GM12891 (cell line): ENCODE results near the gene TM9SF2.

Source experiments
- DNase-seq: peaks from one replicate; pipeline ENCODE4 v3.0.0; 2011; ENCODE audit warnings: low spot score; ENCODE audit not compliant: insufficient read length
- FAIRE-seq: peaks from 2 replicates; lab custom pipeline; 2011; peaks lifted over from hg19 to GRCh38; lab: Jason Lieb, UNC
- PAX5 ChIP-seq: IDR thresholded peaks from 2 replicates; pipeline ENCODE4 v1.6.1; 2011; ENCODE audit warnings: low read length, moderate library complexity, mild to moderate bottlenecking; ENCODE audit not compliant: insufficient read depth, severe bottlenecking
- POLR2A ChIP-seq: IDR thresholded peaks from 2 replicates; pipeline ENCODE4 v1.6.1; 2011; ENCODE audit warnings: low read depth, low read length, control low read depth
- POLR2AphosphoS5 ChIP-seq: IDR thresholded peaks from 2 replicates; pipeline ENCODE4 v1.6.1; 2011; ENCODE audit warnings: low read depth, low read length, control low read depth
- POU2F2 ChIP-seq: IDR thresholded peaks from 2 replicates; pipeline ENCODE4 v1.6.1; 2011; ENCODE audit warnings: low read depth, mild to moderate bottlenecking, control low read depth, low read length, moderate library complexity
- SPI1 ChIP-seq: IDR thresholded peaks from 2 replicates; pipeline ENCODE4 v1.6.1; 2011; ENCODE audit warnings: low read depth, low read length, control low read depth
- TAF1 ChIP-seq: IDR thresholded peaks from 2 replicates; pipeline ENCODE4 v1.6.1; 2011; ENCODE audit warnings: low read depth, low read length, control low read depth

The TM9SF2 gene

DNA sequence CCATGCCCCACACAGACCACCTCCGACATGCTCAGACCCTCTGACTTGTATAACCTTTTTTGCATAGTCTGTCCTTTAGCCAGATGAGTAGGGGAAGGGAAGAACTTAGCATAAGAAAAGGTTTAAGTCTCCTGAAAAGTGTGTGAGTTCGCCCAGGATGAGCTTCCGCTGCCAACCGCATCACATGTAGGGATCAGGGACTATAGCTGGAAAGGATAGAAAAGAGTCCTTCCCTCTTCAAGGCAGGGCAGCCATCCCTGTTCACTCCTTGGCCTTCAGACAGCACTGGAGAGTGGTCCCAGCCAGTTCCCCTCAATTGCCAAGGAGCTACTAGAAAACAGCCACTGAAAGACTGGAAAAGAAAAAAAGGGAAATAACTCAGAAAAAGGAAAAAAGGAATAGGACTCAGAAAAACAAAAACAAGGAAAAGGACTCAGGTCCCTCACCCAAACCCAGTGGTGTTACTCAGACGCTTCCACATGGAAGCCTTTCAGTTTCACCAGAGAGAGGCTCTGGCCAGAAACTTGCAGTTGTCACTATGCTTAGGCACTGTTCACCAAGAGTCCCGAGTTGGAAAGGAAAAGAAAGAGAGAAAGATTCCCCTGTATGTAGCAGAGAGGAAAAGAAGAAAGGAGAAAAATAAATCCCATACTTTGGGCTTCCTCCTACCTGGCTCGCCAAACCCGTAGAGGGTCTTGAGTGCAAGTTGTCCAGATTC, 5.6 kb upstream of the TM9SF2 start:
- no peak for FAIRE-seq

DNA sequence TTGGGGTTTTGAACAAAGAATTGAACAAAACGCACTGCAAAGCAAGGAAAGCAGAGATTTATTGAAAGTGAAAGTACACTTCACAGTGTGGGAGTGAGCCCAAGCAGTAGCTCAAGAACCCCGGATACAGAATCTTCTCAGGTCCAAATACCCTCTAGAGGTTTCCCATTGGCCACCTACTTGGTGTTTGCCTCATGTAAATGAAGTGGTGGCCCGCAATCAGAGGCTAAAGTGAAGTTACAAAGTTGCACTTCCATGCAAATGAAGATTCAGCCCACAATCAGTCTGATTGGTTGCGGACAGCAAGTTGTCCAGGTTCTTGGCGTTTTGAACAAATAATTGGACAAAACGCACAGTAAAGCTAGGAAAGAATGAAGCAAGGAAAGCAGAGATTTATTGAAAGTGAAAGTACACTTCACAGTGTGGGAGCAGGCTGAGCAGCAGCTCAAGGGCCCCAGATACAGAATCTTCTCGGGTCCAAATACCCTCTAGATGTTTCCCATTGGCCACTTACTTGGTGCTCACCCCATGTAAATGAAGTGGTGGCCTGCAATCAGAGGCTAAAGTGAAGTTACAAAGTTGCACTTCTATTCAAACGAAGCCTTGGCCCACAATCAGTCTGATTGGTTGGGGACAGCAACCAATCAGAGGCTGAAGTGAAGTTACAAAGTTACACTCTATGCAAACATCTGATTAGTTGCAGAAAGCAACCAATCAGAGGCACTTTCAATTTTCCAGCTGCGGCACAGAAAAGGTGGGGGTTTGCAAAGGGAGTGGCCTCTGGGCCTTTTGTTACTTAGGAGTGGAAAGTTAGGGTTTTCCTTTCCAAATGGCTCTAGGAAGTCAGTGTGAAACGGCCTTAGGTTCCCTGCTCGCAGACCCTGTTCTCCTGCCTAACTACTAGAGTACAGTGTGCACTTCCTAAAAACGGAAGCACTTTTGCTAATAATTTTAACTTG, 4.8 kb upstream of the TM9SF2 start:
- peak; percentile 95 for FAIRE-seq
- DNase-seq: no peak

More for the DNA sequence above, 5.6 kb upstream of the TM9SF2 start:
- TF ChIP-seq TAF1 (no peak), PAX5 (no peak), POLR2A (no peak), POLR2AphosphoS5 (no peak), SPI1 (no peak), POU2F2 (no peak)
- DNase-seq: no peak

GRCh38 chr13:99498171-99499161, 2.8 kb upstream of the TM9SF2 start:
- peak; percentile 98 for FAIRE-seq
- TF ChIP-seq PAX5 (no peak), POLR2A (peak; percentile 44; the same call in 1 of the 2 replicates), POLR2AphosphoS5 (no peak; the same call in 1 of the 2 replicates), POU2F2 (no peak), TAF1 (peak; percentile 21), SPI1 (no peak)

More for the DNA sequence above, 4.8 kb upstream of the TM9SF2 start:
- TF ChIP-seq POU2F2 (peak; percentile 91; the same call in 1 of the 2 replicates), SPI1 (peak; percentile 32; the same call in 1 of the 2 replicates), TAF1 (peak; percentile 52; the same call in 1 of the 2 replicates), POLR2A (no peak)

DNA sequence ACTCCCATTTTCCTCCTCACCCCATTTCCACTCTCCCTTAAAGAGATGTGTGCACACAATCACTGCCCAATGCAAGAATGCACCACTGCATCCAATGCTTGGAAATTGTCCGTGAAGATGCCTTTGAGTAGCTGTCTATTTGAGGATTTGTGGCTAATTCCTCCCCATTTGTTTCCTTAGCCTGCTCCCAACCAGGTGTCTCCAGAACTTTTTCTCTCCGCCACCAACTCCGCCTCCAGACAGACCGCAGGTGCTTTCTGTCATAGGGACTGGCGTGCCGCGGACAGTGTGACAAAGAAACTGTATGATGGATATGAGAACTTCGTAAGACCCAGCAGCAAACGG, 461 bp upstream of the TM9SF2 start:
- no peak for DNase-seq
- TF ChIP-seq POLR2AphosphoS5: no peak
- TF ChIP-seq TAF1: no peak
- TF ChIP-seq POLR2A: no peak
- no peak for TF ChIP-seq SPI1
- no peak for TF ChIP-seq PAX5
- no peak for TF ChIP-seq POU2F2
- FAIRE-seq: no peak

More at GRCh38 chr13:99498171-99499161, 2.8 kb upstream of the TM9SF2 start:
- DNase-seq: peak; percentile 77

GRCh38 chr13:99501848-99502301, 603 bp downstream of the TM9SF2 start:
- no peak for FAIRE-seq
- TF ChIP-seq POLR2AphosphoS5 (no peak), PAX5 (no peak), SPI1 (no peak), POLR2A (no peak), TAF1 (no peak), POU2F2 (no peak)

GRCh38 chr13:99505814-99506269, 4.6 kb downstream of the TM9SF2 start:
- FAIRE-seq: no peak
- no peak for DNase-seq
- TF ChIP-seq TAF1 (no peak), POLR2A (no peak), PAX5 (no peak), POLR2AphosphoS5 (no peak), SPI1 (no peak), POU2F2 (no peak)

More at GRCh38 chr13:99501848-99502301, 603 bp downstream of the TM9SF2 start:
- no peak for DNase-seq

- DNase-seq: no peak
- TF ChIP-seq POU2F2 (no peak), SPI1 (peak; percentile 40; the same call in 1 of the 2 replicates)
- FAIRE-seq: peak; percentile 90
These were observed 5.4 kb downstream of the TM9SF2 start for GRCh38 chr13:99506634-99507033.

DNA sequence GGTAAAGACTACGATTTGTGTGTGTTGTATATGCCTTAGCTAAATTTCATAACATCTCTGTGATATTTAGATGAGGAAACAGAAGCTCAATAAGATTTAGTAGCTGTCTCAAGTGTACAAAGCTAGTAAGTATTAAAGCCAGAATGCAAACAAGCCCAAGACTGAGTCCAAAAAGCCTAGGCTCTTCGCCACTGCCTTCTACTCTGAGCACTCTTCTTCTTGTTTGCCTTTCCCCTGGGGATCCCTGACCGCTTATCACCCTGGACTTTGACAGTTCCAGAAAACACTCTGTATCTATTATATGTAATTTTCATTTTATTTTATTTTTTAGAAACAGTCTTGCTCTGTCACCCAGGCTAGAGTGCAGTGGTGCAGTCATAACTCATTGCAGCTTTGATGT, 5.8 kb downstream of the TM9SF2 start:
- DNase-seq: no peak
- no peak for FAIRE-seq
- no peak for TF ChIP-seq POLR2A
- TF ChIP-seq POLR2AphosphoS5: no peak
- TF ChIP-seq POU2F2: no peak
- no peak for TF ChIP-seq PAX5
- no peak for TF ChIP-seq TAF1
- TF ChIP-seq SPI1: no peak

GRCh38 chr13:99507551-99507950, 6.3 kb downstream of the TM9SF2 start:
- DNase-seq (no peak), FAIRE-seq (peak; percentile 52)
- TF ChIP-seq POLR2A: no peak
- TF ChIP-seq SPI1: no peak
- TF ChIP-seq POU2F2: no peak
- no peak for TF ChIP-seq POLR2AphosphoS5
- TF ChIP-seq TAF1: no peak
- no peak for TF ChIP-seq PAX5
